Uterus (tissue), 2 donors: Measurements from ENCODE around the gene LBR.

ENCODE experiments used
- CTCF ChIP-seq, 4 experiments: fragments of 200-600 bp in 2 of 4; fragments of 450-650 bp in 2 of 4; sonication (generic) in 2 of 4; IDR thresholded peaks; one replicate each; pipeline ENCODE4 v1.5.1; 2016 to 2019; ENCODE audit warnings: antibody characterized with exemption in 4 of 4, mild to moderate bottlenecking in 2 of 4, moderate library complexity in 1 of 4
- POLR2A ChIP-seq, 2 donors: fragments of 450-650 bp; IDR thresholded peaks; one replicate each; pipeline ENCODE4 v1.6.1; 2016; ENCODE audit warnings: antibody characterized with exemption in 2 of 2, mild to moderate bottlenecking in 1 of 2, moderate library complexity in 1 of 2

- TF ChIP-seq CTCF (IDR thresholded peaks at IDR 0.05) (no peak), POLR2A (IDR thresholded peaks at IDR 0.05) (no peak)
These were observed 23.5 kb upstream of the LBR start for GRCh38 chr1:225451340-225451739.
